ENCODE results near the gene TMEM243.
"Not testable (repeated sequence)": the region's sequence is repeated elsewhere in the genome, so short reads cannot be mapped to it uniquely, and the experiment has no call there.

- not testable (repeated sequence) for TF ChIP-seq CTCF, POLR2A (IDR thresholded peaks at IDR 0.05)
Measured at GRCh38 chr7:87238464-87239051, 19.0 kb upstream of the TMEM243 start.

Measured in uterus (tissue), 2 donors.